MM.1S (cell line): ENCODE measurements around the gene NAIF1.
"Not testable (repeated sequence)": the region's sequence is repeated elsewhere in the genome, so short reads cannot be mapped to it uniquely, and the experiment has no call there.

Source experiments
- CTCF ChIP-seq: fragments of 300-600 bp; sonication (generic); IDR thresholded peaks from 2 replicates; pipeline ENCODE4 v1.5.1; 2016; ENCODE audit warnings: antibody characterized with exemption, low read length, mixed read lengths
- EZH2phosphoT487 ChIP-seq: fragments of 300-600 bp; sonication (generic); IDR thresholded peaks from 2 replicates; pipeline ENCODE4 v1.6.1; 2018; ENCODE audit warnings: antibody characterized with exemption, low read length

DNA sequence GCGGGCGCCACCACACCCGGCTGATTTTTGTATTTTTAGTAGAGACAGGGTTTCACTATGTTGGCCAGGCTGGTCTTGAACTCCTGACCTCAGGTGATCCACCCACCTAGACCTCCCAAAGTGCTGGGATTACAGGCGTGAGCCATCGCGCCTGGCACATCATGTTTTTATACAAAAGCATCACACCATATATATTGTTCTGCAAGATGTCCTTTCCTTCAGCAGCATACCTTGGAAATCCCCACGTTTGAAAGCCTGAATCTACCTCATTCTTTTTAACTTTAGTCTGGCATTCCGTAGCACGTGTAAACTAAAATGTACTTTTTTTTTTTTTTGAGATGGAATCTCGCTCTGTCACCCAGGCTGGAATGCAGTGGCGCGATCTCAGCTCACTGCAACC, 43.4 kb downstream of the NAIF1 start:
- not testable (repeated sequence) for TF ChIP-seq CTCF, EZH2phosphoT487
